Measurements from ENCODE around the gene KCTD18. TPM values are rescaled to one million over a fixed set of nuclear protein-coding genes. Genes with fewer than 3 reads are reported as not detected.

Gene KCTD18
- polyA plus RNA-seq, 1 of the 3 experiments (the other 2 are of a cell fraction) = 8.0 TPM

GRCh38 chr2:200523158-200523557 lies 13.3 kb upstream of the KCTD18 start:
- peaks cover 11 to 13% of the 10 kb centered on the region in 2 experiments; a peak in 3 of 4 replicates for H3K4me1 ChIP-seq (ENCODE audit: control insufficient read depth in 1 of 2, insufficient read depth in 2 of 2, low read depth in 1 of 2, low read length in 1 of 2)
- no peak overlapping the region for H3K4me3 ChIP-seq (ENCODE audit: low read depth in 2 of 2, low read length in 1 of 2)
- WGBS (ENCODE audit: low lambda C conversion rate) = 66% methylated on average over 3 of the region's 3 CpGs
- DNase-seq = no peak
- 0 out of 2 replicates have a peak, but pooled peaks cover under 1% of the 10 kb centered on the region for H3K9me3 ChIP-seq
- H2AFZ ChIP-seq (ENCODE audit: low read depth) = no peak overlapping the region
- CTCF ChIA-PET = interaction anchor here (1.3 to 3.3 kb wide), 4 partner anchors 13 to 190 kb away, joined by 5 to 9 read pairs (median 7); partner anchors contain the start of gene KCTD18
- H3K27me3 ChIP-seq (ENCODE audit: insufficient read depth) = no peaks in the 10 kb centered on the region; the same call in 1 of the 2 replicates
- POLR2A ChIA-PET = no interaction called here
- H3K4me2 ChIP-seq = no peak overlapping the region
- no peaks in the 10 kb centered on the region for H4K20me1 ChIP-seq (ENCODE audit: insufficient read depth)
- H3K27ac ChIP-seq (ENCODE audit: low read depth in 2 of 2, low read length in 1 of 2) = no peak overlapping the region
- TF ChIP-seq ELF1 (IDR thresholded peaks at IDR 0.05) (no peak), GABPA (IDR thresholded peaks at IDR 0.05; ENCODE audit: low read depth) (no peak), IRF3 (IDR thresholded peaks at IDR 0.05; ENCODE audit: low read depth, low read length) (no peak), EZH2phosphoT487 (IDR thresholded peaks at IDR 0.05; ENCODE audit: borderline replicate concordance, low read depth) (no peak), TCF12 (IDR thresholded peaks at IDR 0.05) (no peak), RCOR1 (IDR thresholded peaks at IDR 0.05; ENCODE audit: low read length) (no peak), TAF1 (IDR thresholded peaks at IDR 0.05; ENCODE audit: borderline replicate concordance, low read depth, low read length) (no peak), USF2 (IDR thresholded peaks at IDR 0.05; ENCODE audit: borderline replicate concordance, low read depth, low read length) (no peak), ZBTB33 (IDR thresholded peaks at IDR 0.05; ENCODE audit: borderline replicate concordance, low read depth) (no peak), MEF2A (IDR thresholded peaks at IDR 0.05; ENCODE audit: borderline replicate concordance, low read depth) (no peak), EP300 (IDR thresholded peaks at IDR 0.05; ENCODE audit: borderline replicate concordance in 1 of 2, low read depth in 1 of 2, low read length in 1 of 2) (no peak), PBX3 (IDR thresholded peaks at IDR 0.05) (no peak), FOXM1 (IDR thresholded peaks at IDR 0.05; ENCODE audit: low read depth) (no peak), POLR2AphosphoS5 (IDR thresholded peaks at IDR 0.05; ENCODE audit: low read depth, low read length) (no peak)
- TF ChIP-seq, protein P1, sequence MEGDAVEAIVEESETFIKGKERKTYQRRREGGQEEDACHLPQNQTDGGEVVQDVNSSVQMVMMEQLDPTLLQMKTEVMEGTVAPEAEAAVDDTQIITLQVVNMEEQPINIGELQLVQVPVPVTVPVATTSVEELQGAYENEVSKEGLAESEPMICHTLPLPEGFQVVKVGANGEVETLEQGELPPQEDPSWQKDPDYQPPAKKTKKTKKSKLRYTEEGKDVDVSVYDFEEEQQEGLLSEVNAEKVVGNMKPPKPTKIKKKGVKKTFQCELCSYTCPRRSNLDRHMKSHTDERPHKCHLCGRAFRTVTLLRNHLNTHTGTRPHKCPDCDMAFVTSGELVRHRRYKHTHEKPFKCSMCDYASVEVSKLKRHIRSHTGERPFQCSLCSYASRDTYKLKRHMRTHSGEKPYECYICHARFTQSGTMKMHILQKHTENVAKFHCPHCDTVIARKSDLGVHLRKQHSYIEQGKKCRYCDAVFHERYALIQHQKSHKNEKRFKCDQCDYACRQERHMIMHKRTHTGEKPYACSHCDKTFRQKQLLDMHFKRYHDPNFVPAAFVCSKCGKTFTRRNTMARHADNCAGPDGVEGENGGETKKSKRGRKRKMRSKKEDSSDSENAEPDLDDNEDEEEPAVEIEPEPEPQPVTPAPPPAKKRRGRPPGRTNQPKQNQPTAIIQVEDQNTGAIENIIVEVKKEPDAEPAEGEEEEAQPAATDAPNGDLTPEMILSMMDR (IDR thresholded peaks at IDR 0.05) = no peak
- TF ChIP-seq, protein P2, sequence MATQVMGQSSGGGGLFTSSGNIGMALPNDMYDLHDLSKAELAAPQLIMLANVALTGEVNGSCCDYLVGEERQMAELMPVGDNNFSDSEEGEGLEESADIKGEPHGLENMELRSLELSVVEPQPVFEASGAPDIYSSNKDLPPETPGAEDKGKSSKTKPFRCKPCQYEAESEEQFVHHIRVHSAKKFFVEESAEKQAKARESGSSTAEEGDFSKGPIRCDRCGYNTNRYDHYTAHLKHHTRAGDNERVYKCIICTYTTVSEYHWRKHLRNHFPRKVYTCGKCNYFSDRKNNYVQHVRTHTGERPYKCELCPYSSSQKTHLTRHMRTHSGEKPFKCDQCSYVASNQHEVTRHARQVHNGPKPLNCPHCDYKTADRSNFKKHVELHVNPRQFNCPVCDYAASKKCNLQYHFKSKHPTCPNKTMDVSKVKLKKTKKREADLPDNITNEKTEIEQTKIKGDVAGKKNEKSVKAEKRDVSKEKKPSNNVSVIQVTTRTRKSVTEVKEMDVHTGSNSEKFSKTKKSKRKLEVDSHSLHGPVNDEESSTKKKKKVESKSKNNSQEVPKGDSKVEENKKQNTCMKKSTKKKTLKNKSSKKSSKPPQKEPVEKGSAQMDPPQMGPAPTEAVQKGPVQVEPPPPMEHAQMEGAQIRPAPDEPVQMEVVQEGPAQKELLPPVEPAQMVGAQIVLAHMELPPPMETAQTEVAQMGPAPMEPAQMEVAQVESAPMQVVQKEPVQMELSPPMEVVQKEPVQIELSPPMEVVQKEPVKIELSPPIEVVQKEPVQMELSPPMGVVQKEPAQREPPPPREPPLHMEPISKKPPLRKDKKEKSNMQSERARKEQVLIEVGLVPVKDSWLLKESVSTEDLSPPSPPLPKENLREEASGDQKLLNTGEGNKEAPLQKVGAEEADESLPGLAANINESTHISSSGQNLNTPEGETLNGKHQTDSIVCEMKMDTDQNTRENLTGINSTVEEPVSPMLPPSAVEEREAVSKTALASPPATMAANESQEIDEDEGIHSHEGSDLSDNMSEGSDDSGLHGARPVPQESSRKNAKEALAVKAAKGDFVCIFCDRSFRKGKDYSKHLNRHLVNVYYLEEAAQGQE (IDR thresholded peaks at IDR 0.05; ENCODE audit: low read depth, low read length) = no peak
- peaks cover 20% of the 10 kb centered on the region for H3K79me2 ChIP-seq (ENCODE audit: insufficient read depth)
- no peak overlapping the region for H3K9ac ChIP-seq
- H3F3A ChIP-seq (replicated peaks; ENCODE audit: insufficient read depth) = no peaks in the 10 kb centered on the region
- H3K9me2 ChIP-seq = no peaks in the 10 kb centered on the region
- H3K36me3 ChIP-seq (replicated peaks in 1 of 2; ENCODE audit: control insufficient read depth in 1 of 2, insufficient read depth in 2 of 2, low read length in 1 of 2) = no peaks in the 10 kb centered on the region

Data from SK-N-SH (cell line).